A549 (cell line): ENCODE results near the gene UTF1. TPM values are rescaled to one million over a fixed set of nuclear protein-coding genes. Genes with fewer than 3 reads are reported as not detected.

Experiments used
- ATAC-seq, 2 experiments: fragments of 200-7000 bp in 1 of 2; fragments of >200 bp in 1 of 2; cut with Nextera tagmentation in 1 of 2; cut with Tn5 transposase in 1 of 2; 3 replicates each; pipeline versions ENCODE4 v1.8.0 to v1.9.1; 2018 to 2020; ENCODE audit warnings: mild to moderate bottlenecking in 1 of 2, moderate library complexity in 1 of 2
- CTCF ChIA-PET: fragments of 300-600 bp; sonication (Branson Sonifier 250); formaldehyde crosslinking; extraction: SDS; loops from one replicate; lab custom pipeline; 2021; ENCODE audit warnings: antibody characterized with exemption, inconsistent platforms; lab: Yijun Ruan, JAX
- POLR2A ChIA-PET: fragments of 350-600 bp; formaldehyde crosslinking; extraction: SDS; loops from one replicate; lab custom pipeline; 2021; ENCODE audit warnings: antibody characterized with exemption, inconsistent platforms; lab: Yijun Ruan, JAX
- DNase-seq, 2 experiments: peaks; one replicate each; pipeline versions ENCODE4 v3.0.0 to v3.0.0-alpha.2; 2011 to 2016; ENCODE audit warnings: low read depth in 1 of 2, low spot score in 1 of 2
- FAIRE-seq: peaks from 2 replicates; lab custom pipeline; 2011; peaks lifted over from hg19 to GRCh38; lab: Jason Lieb, UNC
- H3K27ac ChIP-seq, 2 experiments: fragments of >200 bp; sonication (Bioruptor Twin); formaldehyde crosslinking; 3 replicates each; pipeline ENCODE4 v1.5.1; 2016 to 2017
- H3K4me1 ChIP-seq: fragments of >200 bp; sonication (Bioruptor Twin); formaldehyde crosslinking; 3 replicates; pipeline ENCODE4 v1.6.1; 2016
- H3K4me2 ChIP-seq: fragments of >200 bp; sonication (Bioruptor Twin); formaldehyde crosslinking; 3 replicates; pipeline ENCODE4 v1.6.1; 2016
- H3K4me3 ChIP-seq: fragments of >200 bp; sonication (Bioruptor Twin); formaldehyde crosslinking; 3 replicates; pipeline ENCODE4 v1.5.1; 2016
- H3K9me3 ChIP-seq: fragments of >200 bp; sonication (Bioruptor Twin); formaldehyde crosslinking; 3 replicates; pipeline ENCODE4 v1.6.1; 2016
- BHLHE40 ChIP-seq: IDR thresholded peaks from 2 replicates; pipeline ENCODE4 v1.6.1; 2012; ENCODE audit warnings: low read depth, low read length, inconsistent platforms
- CBX2 ChIP-seq: fragments of 200-600 bp; sonication (generic); IDR thresholded peaks from 2 replicates; pipeline ENCODE4 v1.6.1; 2016; ENCODE audit warnings: low read depth, mild to moderate bottlenecking, borderline replicate concordance
- CEBPB ChIP-seq, 2 experiments: fragments of >200 bp in 1 of 2; sonication (Bioruptor Twin) in 1 of 2; formaldehyde crosslinking in 1 of 2; IDR thresholded peaks; 2 replicates each; pipeline ENCODE4 v1.6.1; 2012 to 2016
- CHD4 ChIP-seq: fragments of 200-600 bp; sonication (generic); IDR thresholded peaks from 2 replicates; pipeline ENCODE4 v1.6.1; 2016; ENCODE audit warnings: antibody characterized with exemption, mild to moderate bottlenecking, borderline replicate concordance
- EHMT2 ChIP-seq: fragments of 200-600 bp; sonication (generic); IDR thresholded peaks from 2 replicates; pipeline ENCODE4 v1.6.1; 2016; ENCODE audit warnings: antibody characterized with exemption, low read depth, mild to moderate bottlenecking, moderate library complexity
- ESRRA ChIP-seq: fragments of 150-350 bp; IDR thresholded peaks from 2 replicates; pipeline ENCODE4 v1.6.1; 2014; ENCODE audit warnings: mild to moderate bottlenecking, low read length, borderline replicate concordance
- FOSL2 ChIP-seq, 2 experiments: fragments of 450-650 bp in 1 of 2; fragments of >200 bp in 1 of 2; sonication (Bioruptor Twin) in 1 of 2; formaldehyde crosslinking; IDR thresholded peaks; 2 replicates each; pipeline versions ENCODE4 v1.5.0 to v1.6.1; 2016 to 2020; ENCODE audit warnings: mild to moderate bottlenecking in 1 of 2, moderate library complexity in 1 of 2
- FOXS1 ChIP-seq: fragments of 250-450 bp; sonication (Bioruptor Pico); IDR thresholded peaks from 2 replicates; pipeline ENCODE4 v1.5.0; 2020; ENCODE audit warnings: mild to moderate bottlenecking, moderate library complexity
- HDAC2 ChIP-seq: fragments of 200-600 bp; sonication (generic); IDR thresholded peaks from 2 replicates; pipeline ENCODE4 v1.6.1; 2016
- HES2 ChIP-seq: fragments of >200 bp; sonication (Bioruptor Twin); formaldehyde crosslinking; IDR thresholded peaks from 2 replicates; pipeline ENCODE4 v1.6.1; 2016
- JUN ChIP-seq, 2 experiments: fragments of >200 bp; sonication (Bioruptor Twin); formaldehyde crosslinking; IDR thresholded peaks; 2 replicates in 1 of 2; 3 replicates in 1 of 2; pipeline ENCODE4 v1.6.1; 2016 to 2017
- JUNB ChIP-seq: fragments of >200 bp; sonication (Bioruptor Twin); formaldehyde crosslinking; IDR thresholded peaks from 2 replicates; pipeline ENCODE4 v1.6.1; 2016
- KDM1A ChIP-seq: fragments of 200-600 bp; sonication (generic); IDR thresholded peaks from 2 replicates; pipeline ENCODE4 v1.6.1; 2016; ENCODE audit warnings: low read depth, mild to moderate bottlenecking
- KDM5A ChIP-seq: fragments of 200-600 bp; sonication (generic); IDR thresholded peaks from 2 replicates; pipeline ENCODE4 v1.6.1; 2016; ENCODE audit warnings: antibody characterized with exemption, mild to moderate bottlenecking
- MYC ChIP-seq: IDR thresholded peaks from 2 replicates; pipeline ENCODE4 v1.6.1; 2012; ENCODE audit warnings: mild to moderate bottlenecking, inconsistent platforms, low read length, improper control_type of control experiment, borderline replicate concordance
- NPAS2 ChIP-seq: fragments of 250-450 bp; sonication (Bioruptor Pico); IDR thresholded peaks from 2 replicates; pipeline ENCODE4 v1.8.0; 2022; ENCODE audit warnings: mild to moderate bottlenecking, moderate library complexity, borderline replicate concordance
- PBX3 ChIP-seq: IDR thresholded peaks from 2 replicates; pipeline ENCODE4 v1.6.1; 2012
- PHF8 ChIP-seq: fragments of 200-600 bp; sonication (generic); IDR thresholded peaks from 2 replicates; pipeline ENCODE4 v1.6.1; 2016; ENCODE audit warnings: low read depth, mild to moderate bottlenecking, antibody characterized with exemption, moderate library complexity, borderline replicate concordance
- POLR2A ChIP-seq: IDR thresholded peaks from 2 replicates; pipeline ENCODE4 v1.6.1; 2012; ENCODE audit warnings: mild to moderate bottlenecking, low read length
- POLR2AphosphoS2 ChIP-seq: conservative IDR thresholded peaks from 2 replicates; pipeline ENCODE4 v1.6.1; 2012; ENCODE audit warnings: low read length, improper control_type of control experiment, inconsistent platforms
- RAD21 ChIP-seq, 2 experiments: fragments of >200 bp in 1 of 2; sonication (Bioruptor Twin) in 1 of 2; formaldehyde crosslinking in 1 of 2; IDR thresholded peaks in 1 of 2; conservative IDR thresholded peaks in 1 of 2; 2 replicates in 1 of 2; 3 replicates in 1 of 2; pipeline ENCODE4 v1.6.1; 2012 to 2018; ENCODE audit warnings: inconsistent platforms in 1 of 2
- RCOR1 ChIP-seq: fragments of 150-350 bp; IDR thresholded peaks from 2 replicates; pipeline ENCODE4 v1.6.1; 2014; ENCODE audit warnings: antibody characterized with exemption, low read length, low read depth
- TP53 ChIP-seq: fragments of 250-450 bp; sonication (Bioruptor Pico); IDR thresholded peaks from 2 replicates; pipeline ENCODE4 v1.5.0; 2021; ENCODE audit warnings: mild to moderate bottlenecking, moderate library complexity
- ZNF302 ChIP-seq: fragments of 250-450 bp; sonication (Bioruptor Pico); IDR thresholded peaks from 2 replicates; pipeline ENCODE4 v1.9.0; 2021; ENCODE audit warnings: inconsistent platforms, mild to moderate bottlenecking, moderate library complexity
- WGBS: methylation state at CpG from one replicate; pipeline ENCODE4 v1.1.6; 2017; ENCODE audit errors: missing lambda C conversion rate; 5-methylcytosine and 5-hydroxymethylcytosine counted together
- polyA plus RNA-seq, 4 experiments: library from polyadenylated mRNA; depleted of rRNA in 3 of 4; stranded (reverse); fragments of >200 nt; fragmentation: RNase III in 1 of 4; extraction: RNeasy Plus Mini Kit Qiagen cat#74134 plus additional on column Dnase treatment in 1 of 4; gene quantifications; 2 replicates in 3 of 4; 3 replicates in 1 of 4; pipeline ENCODE4 v1.2.3, GENCODE V29; 2011 to 2017
- TF ChIP-seq, protein P1 (sequence below): fragments of 150-350 bp; IDR thresholded peaks from 2 replicates; pipeline ENCODE4 v1.6.1; 2014; ENCODE audit warnings: low read depth, mild to moderate bottlenecking, low read length
- TF ChIP-seq, protein P2 (sequence below): fragments of >200 bp; sonication (Bioruptor Twin); formaldehyde crosslinking; IDR thresholded peaks from 3 replicates; pipeline ENCODE4 v1.5.1; 2016
- TF ChIP-seq, protein P3 (sequence below): IDR thresholded peaks from 2 replicates; pipeline ENCODE4 v1.6.1; 2012

Gene UTF1
- polyA plus RNA-seq, 2 of the 4 experiments (the other 2 are of a cell fraction): not detected

- TF ChIP-seq CEBPB (IDR thresholded peaks at IDR 0.05) (no peak), FOXS1 (CRISPR knock-in tag) (no peak), KDM5A (no peak), JUNB (no peak), TP53 (CRISPR knock-in tag) (no peak), PBX3 (no peak), FOSL2 (IDR thresholded peaks at IDR 0.05) (no peak), FOSL2 (CRISPR knock-in tag; IDR thresholded peaks at IDR 0.05) (no peak), NPAS2 (CRISPR knock-in tag) (no peak), MYC (no peak), PHF8 (no peak), HES2 (no peak), RCOR1 (no peak)
- TF ChIP-seq, protein P1, sequence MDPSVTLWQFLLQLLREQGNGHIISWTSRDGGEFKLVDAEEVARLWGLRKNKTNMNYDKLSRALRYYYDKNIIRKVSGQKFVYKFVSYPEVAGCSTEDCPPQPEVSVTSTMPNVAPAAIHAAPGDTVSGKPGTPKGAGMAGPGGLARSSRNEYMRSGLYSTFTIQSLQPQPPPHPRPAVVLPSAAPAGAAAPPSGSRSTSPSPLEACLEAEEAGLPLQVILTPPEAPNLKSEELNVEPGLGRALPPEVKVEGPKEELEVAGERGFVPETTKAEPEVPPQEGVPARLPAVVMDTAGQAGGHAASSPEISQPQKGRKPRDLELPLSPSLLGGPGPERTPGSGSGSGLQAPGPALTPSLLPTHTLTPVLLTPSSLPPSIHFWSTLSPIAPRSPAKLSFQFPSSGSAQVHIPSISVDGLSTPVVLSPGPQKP: no peak
- TF ChIP-seq, protein P2, sequence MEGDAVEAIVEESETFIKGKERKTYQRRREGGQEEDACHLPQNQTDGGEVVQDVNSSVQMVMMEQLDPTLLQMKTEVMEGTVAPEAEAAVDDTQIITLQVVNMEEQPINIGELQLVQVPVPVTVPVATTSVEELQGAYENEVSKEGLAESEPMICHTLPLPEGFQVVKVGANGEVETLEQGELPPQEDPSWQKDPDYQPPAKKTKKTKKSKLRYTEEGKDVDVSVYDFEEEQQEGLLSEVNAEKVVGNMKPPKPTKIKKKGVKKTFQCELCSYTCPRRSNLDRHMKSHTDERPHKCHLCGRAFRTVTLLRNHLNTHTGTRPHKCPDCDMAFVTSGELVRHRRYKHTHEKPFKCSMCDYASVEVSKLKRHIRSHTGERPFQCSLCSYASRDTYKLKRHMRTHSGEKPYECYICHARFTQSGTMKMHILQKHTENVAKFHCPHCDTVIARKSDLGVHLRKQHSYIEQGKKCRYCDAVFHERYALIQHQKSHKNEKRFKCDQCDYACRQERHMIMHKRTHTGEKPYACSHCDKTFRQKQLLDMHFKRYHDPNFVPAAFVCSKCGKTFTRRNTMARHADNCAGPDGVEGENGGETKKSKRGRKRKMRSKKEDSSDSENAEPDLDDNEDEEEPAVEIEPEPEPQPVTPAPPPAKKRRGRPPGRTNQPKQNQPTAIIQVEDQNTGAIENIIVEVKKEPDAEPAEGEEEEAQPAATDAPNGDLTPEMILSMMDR: no peak
- CTCF ChIA-PET: interaction anchor here (1.1 kb wide), 1 partner anchor 18 kb away, joined by 3 read pairs; no protein-coding TSS in a partner anchor
- 29% methylated on average over 25 of the region's 32 CpGs for WGBS
These were observed 16.2 kb upstream of the UTF1 start for GRCh38 chr10:133213641-133214467.

GRCh38 chr10:133214468-133215410, 15.3 kb upstream of the UTF1 start:
- Histone ChIP-seq H3K4me3 (no peak overlapping the region), H3K9me3 (no peaks in the 10 kb centered on the region), H3K4me1 (no peaks in the 10 kb centered on the region), H3K27ac (no peak overlapping the region), H3K4me2 (no peak overlapping the region)
- 52% methylated on average over 11 of the region's 28 CpGs for WGBS
- ChIA-PET CTCF (interaction anchor here (1.1 kb wide), 1 partner anchor 19 kb away, joined by 3 read pairs; no protein-coding TSS in a partner anchor), POLR2A (no interaction called here)
- ATAC-seq: peak in 1 of 2 experiments; percentile 16; a peak in 1 of 6 replicates
- no peak for FAIRE-seq
- no peak for DNase-seq
- TF ChIP-seq, protein P1: no peak
- TF ChIP-seq PBX3: no peak
- no peak for TF ChIP-seq HDAC2
- no peak for TF ChIP-seq BHLHE40
- TF ChIP-seq ESRRA: no peak
- TF ChIP-seq EHMT2: no peak
- no peak for TF ChIP-seq POLR2A
- no peak for TF ChIP-seq RAD21 (conservative IDR thresholded peaks at IDR 0.05 in 1 of 2, IDR thresholded peaks at IDR 0.05 in 1 of 2)
- TF ChIP-seq JUN (IDR thresholded peaks at IDR 0.05): no peak
- no peak for TF ChIP-seq CHD4
- TF ChIP-seq POLR2AphosphoS2: no peak
- TF ChIP-seq TP53 (CRISPR knock-in tag): no peak
- TF ChIP-seq JUNB: no peak
- no peak for TF ChIP-seq ZNF302 (CRISPR knock-in tag)
- no peak for TF ChIP-seq CBX2
- TF ChIP-seq, protein P3, sequence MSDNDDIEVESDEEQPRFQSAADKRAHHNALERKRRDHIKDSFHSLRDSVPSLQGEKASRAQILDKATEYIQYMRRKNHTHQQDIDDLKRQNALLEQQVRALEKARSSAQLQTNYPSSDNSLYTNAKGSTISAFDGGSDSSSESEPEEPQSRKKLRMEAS: no peak
- no peak for TF ChIP-seq KDM1A

More at GRCh38 chr10:133213641-133214467, 16.2 kb upstream of the UTF1 start:
- Histone ChIP-seq H3K4me1 (no peaks in the 10 kb centered on the region), H3K27ac (no peak overlapping the region), H3K4me3 (no peak overlapping the region), H3K4me2 (no peak overlapping the region), H3K9me3 (no peaks in the 10 kb centered on the region)
- POLR2A ChIA-PET: no interaction called here
- ATAC-seq: no peak
- no peak for FAIRE-seq
- DNase-seq: no peak
